ENCODE measurements around the gene TGFB2. TPM values are rescaled to one million over a fixed set of nuclear protein-coding genes. Genes with fewer than 3 reads are reported as not detected.

Gene TGFB2
- total and polyA plus RNA-seq, 4 donors, result 0.21 to 0.75 (median 0.41) TPM

DNA sequence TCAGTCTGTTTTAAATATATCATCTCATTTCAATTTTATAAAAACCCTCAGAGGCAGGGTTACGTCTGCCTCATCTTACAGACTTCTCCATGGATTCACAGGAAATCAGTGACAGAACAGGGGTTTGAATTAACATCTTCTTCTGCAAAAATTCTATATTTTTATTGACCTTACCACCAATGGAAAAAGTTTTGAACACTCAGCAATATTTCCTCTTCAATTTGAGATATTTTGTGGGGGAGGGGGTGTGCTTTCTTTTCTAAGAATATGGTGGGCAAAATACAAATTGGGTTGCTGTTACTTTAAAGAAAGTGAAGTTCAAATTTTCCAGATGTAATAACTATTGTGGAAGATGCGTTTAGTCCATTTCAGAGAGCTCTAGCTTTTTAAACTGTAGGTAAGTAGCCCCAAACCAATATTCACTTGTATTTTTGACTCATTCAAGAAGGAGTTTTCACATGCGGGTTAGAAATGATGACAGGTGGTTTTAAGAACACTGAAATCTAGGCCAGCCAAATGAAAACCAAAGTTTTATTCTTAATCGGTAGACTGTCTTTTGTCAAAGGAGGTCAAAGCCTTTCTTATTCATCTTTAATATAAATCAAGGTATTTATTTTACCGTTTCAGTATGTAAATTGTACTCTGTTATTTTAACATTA lies 17.4 kb downstream of the TGFB2 start:
- no peak overlapping the region for H3K4me3 ChIP-seq (ENCODE audit: low read depth in 1 of 3, low read length in 3 of 3)
- TF ChIP-seq YY1 (IDR thresholded peaks at IDR 0.05) (no peak), RAD21 (IDR thresholded peaks at IDR 0.05) (no peak), HNF4A (conservative IDR thresholded peaks at IDR 0.05) (no peak), TAF1 (conservative IDR thresholded peaks at IDR 0.05) (no peak), FOXA2 (IDR thresholded peaks at IDR 0.05) (no peak), JUND (IDR thresholded peaks at IDR 0.05) (no peak)
- TF ChIP-seq, protein P1, sequence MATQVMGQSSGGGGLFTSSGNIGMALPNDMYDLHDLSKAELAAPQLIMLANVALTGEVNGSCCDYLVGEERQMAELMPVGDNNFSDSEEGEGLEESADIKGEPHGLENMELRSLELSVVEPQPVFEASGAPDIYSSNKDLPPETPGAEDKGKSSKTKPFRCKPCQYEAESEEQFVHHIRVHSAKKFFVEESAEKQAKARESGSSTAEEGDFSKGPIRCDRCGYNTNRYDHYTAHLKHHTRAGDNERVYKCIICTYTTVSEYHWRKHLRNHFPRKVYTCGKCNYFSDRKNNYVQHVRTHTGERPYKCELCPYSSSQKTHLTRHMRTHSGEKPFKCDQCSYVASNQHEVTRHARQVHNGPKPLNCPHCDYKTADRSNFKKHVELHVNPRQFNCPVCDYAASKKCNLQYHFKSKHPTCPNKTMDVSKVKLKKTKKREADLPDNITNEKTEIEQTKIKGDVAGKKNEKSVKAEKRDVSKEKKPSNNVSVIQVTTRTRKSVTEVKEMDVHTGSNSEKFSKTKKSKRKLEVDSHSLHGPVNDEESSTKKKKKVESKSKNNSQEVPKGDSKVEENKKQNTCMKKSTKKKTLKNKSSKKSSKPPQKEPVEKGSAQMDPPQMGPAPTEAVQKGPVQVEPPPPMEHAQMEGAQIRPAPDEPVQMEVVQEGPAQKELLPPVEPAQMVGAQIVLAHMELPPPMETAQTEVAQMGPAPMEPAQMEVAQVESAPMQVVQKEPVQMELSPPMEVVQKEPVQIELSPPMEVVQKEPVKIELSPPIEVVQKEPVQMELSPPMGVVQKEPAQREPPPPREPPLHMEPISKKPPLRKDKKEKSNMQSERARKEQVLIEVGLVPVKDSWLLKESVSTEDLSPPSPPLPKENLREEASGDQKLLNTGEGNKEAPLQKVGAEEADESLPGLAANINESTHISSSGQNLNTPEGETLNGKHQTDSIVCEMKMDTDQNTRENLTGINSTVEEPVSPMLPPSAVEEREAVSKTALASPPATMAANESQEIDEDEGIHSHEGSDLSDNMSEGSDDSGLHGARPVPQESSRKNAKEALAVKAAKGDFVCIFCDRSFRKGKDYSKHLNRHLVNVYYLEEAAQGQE (IDR thresholded peaks at IDR 0.05), result no peak
- TF ChIP-seq, protein P2, sequence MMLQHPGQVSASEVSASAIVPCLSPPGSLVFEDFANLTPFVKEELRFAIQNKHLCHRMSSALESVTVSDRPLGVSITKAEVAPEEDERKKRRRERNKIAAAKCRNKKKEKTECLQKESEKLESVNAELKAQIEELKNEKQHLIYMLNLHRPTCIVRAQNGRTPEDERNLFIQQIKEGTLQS (IDR thresholded peaks at IDR 0.05), result no peak
- TF ChIP-seq, protein P3, sequence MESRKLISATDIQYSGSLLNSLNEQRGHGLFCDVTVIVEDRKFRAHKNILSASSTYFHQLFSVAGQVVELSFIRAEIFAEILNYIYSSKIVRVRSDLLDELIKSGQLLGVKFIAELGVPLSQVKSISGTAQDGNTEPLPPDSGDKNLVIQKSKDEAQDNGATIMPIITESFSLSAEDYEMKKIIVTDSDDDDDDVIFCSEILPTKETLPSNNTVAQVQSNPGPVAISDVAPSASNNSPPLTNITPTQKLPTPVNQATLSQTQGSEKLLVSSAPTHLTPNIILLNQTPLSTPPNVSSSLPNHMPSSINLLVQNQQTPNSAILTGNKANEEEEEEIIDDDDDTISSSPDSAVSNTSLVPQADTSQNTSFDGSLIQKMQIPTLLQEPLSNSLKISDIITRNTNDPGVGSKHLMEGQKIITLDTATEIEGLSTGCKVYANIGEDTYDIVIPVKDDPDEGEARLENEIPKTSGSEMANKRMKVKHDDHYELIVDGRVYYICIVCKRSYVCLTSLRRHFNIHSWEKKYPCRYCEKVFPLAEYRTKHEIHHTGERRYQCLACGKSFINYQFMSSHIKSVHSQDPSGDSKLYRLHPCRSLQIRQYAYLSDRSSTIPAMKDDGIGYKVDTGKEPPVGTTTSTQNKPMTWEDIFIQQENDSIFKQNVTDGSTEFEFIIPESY (IDR thresholded peaks at IDR 0.05), result no peak
- TF ChIP-seq, protein P4, sequence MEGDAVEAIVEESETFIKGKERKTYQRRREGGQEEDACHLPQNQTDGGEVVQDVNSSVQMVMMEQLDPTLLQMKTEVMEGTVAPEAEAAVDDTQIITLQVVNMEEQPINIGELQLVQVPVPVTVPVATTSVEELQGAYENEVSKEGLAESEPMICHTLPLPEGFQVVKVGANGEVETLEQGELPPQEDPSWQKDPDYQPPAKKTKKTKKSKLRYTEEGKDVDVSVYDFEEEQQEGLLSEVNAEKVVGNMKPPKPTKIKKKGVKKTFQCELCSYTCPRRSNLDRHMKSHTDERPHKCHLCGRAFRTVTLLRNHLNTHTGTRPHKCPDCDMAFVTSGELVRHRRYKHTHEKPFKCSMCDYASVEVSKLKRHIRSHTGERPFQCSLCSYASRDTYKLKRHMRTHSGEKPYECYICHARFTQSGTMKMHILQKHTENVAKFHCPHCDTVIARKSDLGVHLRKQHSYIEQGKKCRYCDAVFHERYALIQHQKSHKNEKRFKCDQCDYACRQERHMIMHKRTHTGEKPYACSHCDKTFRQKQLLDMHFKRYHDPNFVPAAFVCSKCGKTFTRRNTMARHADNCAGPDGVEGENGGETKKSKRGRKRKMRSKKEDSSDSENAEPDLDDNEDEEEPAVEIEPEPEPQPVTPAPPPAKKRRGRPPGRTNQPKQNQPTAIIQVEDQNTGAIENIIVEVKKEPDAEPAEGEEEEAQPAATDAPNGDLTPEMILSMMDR (IDR thresholded peaks at IDR 0.05; ENCODE audit: low read depth, low read length, missing input control), result no peak
- TF ChIP-seq, protein P5, sequence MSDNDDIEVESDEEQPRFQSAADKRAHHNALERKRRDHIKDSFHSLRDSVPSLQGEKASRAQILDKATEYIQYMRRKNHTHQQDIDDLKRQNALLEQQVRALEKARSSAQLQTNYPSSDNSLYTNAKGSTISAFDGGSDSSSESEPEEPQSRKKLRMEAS (IDR thresholded peaks at IDR 0.05), result no peak
- H3K27ac ChIP-seq (ENCODE audit: low read depth in 1 of 2, low read length in 2 of 2), result no peak overlapping the region
- WGBS, result 91% methylated on average over 5 of the region's 5 CpGs
- no peaks in the 10 kb centered on the region for H3K9me3 ChIP-seq (ENCODE audit: control insufficient read depth in 4 of 4, low read length in 3 of 4)
- H3K9ac ChIP-seq (ENCODE audit: low read depth in 1 of 2, low read length in 2 of 2), result no peak overlapping the region
- DNase-seq (ENCODE audit: low spot score), result no peak
- H3K36me3 ChIP-seq (ENCODE audit: control insufficient read depth in 4 of 4, insufficient read depth in 3 of 4, low read depth in 1 of 4, low read length in 3 of 4), result no peaks in the 10 kb centered on the region
- no peaks in the 10 kb centered on the region for H3K27me3 ChIP-seq (ENCODE audit: control insufficient read depth in 4 of 4, insufficient read depth in 4 of 4, low read length in 3 of 4)
- H3K4me1 ChIP-seq (ENCODE audit: control insufficient read depth in 4 of 4, insufficient read depth in 4 of 4, low read length in 3 of 4), result peaks cover 0 to 2% (median under 1%) of the 10 kb centered on the region in 4 donors

DNA sequence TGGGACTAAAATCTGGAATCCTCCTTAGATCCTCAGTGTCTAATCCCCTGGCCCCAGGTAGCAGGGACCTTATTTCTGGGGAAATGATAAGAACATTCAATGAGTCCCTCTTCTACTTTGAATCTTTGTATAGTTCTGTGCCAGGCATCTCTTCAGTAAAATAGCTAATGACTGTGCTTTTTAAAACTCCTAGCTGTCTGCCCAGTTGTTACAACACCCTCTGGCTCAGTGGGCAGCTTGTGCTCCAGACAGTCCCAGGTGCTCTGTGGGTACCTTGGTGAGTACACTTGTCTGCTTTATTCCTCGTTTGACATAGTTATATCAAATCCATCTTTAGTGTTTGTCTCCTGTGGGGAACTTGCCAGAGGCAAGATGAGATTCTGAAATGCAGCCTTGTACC lies 18.0 kb downstream of the TGFB2 start:
- H3K9ac ChIP-seq (ENCODE audit: low read depth in 1 of 2, low read length in 2 of 2), result no peak overlapping the region
- H3K36me3 ChIP-seq (ENCODE audit: control insufficient read depth in 4 of 4, insufficient read depth in 3 of 4, low read depth in 1 of 4, low read length in 3 of 4), result no peaks in the 10 kb centered on the region
- no peak overlapping the region for H3K27ac ChIP-seq (ENCODE audit: low read depth in 1 of 2, low read length in 2 of 2)
- H3K4me1 ChIP-seq (ENCODE audit: control insufficient read depth in 4 of 4, insufficient read depth in 4 of 4, low read length in 3 of 4), result peaks cover 0 to 2% (median under 1%) of the 10 kb centered on the region in 4 donors
- WGBS, result 87% methylated on average over 1 of the region's 1 CpG
- no peaks in the 10 kb centered on the region for H3K27me3 ChIP-seq (ENCODE audit: control insufficient read depth in 4 of 4, insufficient read depth in 4 of 4, low read length in 3 of 4)
- H3K4me3 ChIP-seq (ENCODE audit: low read depth in 1 of 3, low read length in 3 of 3), result no peak overlapping the region
- no peaks in the 10 kb centered on the region for H3K9me3 ChIP-seq (ENCODE audit: control insufficient read depth in 4 of 4, low read length in 3 of 4)
- DNase-seq (ENCODE audit: low spot score), result no peak
- TF ChIP-seq, protein P3 (IDR thresholded peaks at IDR 0.05), result no peak
- TF ChIP-seq YY1 (IDR thresholded peaks at IDR 0.05) (no peak), RXRA (IDR thresholded peaks at IDR 0.05) (no peak), JUND (IDR thresholded peaks at IDR 0.05) (no peak), RAD21 (IDR thresholded peaks at IDR 0.05) (no peak), TAF1 (conservative IDR thresholded peaks at IDR 0.05) (no peak), NR2F2 (IDR thresholded peaks at IDR 0.05) (no peak), FOXA2 (IDR thresholded peaks at IDR 0.05) (no peak)
- TF ChIP-seq, protein P1 (IDR thresholded peaks at IDR 0.05), result no peak
- TF ChIP-seq, protein P4 (IDR thresholded peaks at IDR 0.05; ENCODE audit: low read depth, low read length, missing input control), result no peak

Measured in liver (tissue), 9 donors.